Measurements from ENCODE around the gene RSAD1. TPM values are rescaled to one million over a fixed set of nuclear protein-coding genes. Genes with fewer than 3 reads are reported as not detected.
"Not testable (repeated sequence)": the region's sequence is repeated elsewhere in the genome, so short reads cannot be mapped to it uniquely, and the experiment has no call there.

The RSAD1 gene
- total and polyA plus RNA-seq, 10 of the 15 experiments (the other 5 are each of a cell fraction or from before 2014, with no cell fraction given): 2.5 to 28.1 (median 22.6) TPM

DNA sequence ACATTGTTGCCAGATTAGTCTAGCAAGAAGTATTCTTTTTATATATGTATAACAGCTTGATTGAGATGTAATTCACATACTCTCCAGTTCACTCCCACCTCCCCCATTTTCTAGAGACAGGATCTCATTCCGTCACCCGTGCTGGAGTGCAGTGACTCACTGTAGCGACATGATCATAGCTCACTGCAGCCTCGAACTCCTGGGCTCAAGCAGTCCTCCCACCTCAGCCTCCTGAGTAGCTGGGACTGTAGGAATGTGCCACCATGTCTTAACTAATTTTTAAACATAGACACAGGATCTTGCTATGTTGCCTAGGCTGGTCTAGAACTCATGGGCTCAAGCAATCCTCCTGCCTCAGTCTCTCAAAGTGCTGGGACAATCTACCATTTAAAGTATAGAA, 3.3 kb upstream of the RSAD1 start:
- no peak for FAIRE-seq
- Histone ChIP-seq H3K9ac (ENCODE audit: control insufficient read depth, insufficient read depth, low read length) (no peak overlapping the region), H2AFZ (ENCODE audit: control insufficient read depth, low read depth, low read length) (no peak overlapping the region), H3K79me2 (ENCODE audit: control insufficient read depth, insufficient read depth, low read length) (no peaks in the 10 kb centered on the region), H3K36me3 (ENCODE audit: control insufficient read depth in 2 of 2, insufficient read depth in 2 of 2, low read length in 1 of 2) (no peaks in the 10 kb centered on the region), H3K27me3 (replicated peaks in 1 of 2; ENCODE audit: control insufficient read depth in 2 of 2, insufficient read depth in 2 of 2, low read length in 1 of 2) (no peaks in the 10 kb centered on the region), H3K4me2 (ENCODE audit: control insufficient read depth, insufficient read depth) (no peak overlapping the region), H4K20me1 (ENCODE audit: control insufficient read depth, insufficient read depth) (no peaks in the 10 kb centered on the region), H3K4me1 (ENCODE audit: control insufficient read depth, insufficient read depth, low read length) (no peaks in the 10 kb centered on the region), H3K9me3 (replicated peaks; ENCODE audit: control insufficient read depth, insufficient read depth, low read length) (no peaks in the 10 kb centered on the region), H3K27ac (ENCODE audit: control insufficient read depth, insufficient read depth) (no peak overlapping the region), H3K4me3 (no peak overlapping the region)
- ATAC-seq: no peak
- TF ChIP-seq SREBF1 (IDR thresholded peaks at IDR 0.05; ENCODE audit: low read length) (no peak), ASH2L (IDR thresholded peaks at IDR 0.05; ENCODE audit: borderline replicate concordance, low read depth) (no peak), WRNIP1 (IDR thresholded peaks at IDR 0.05; ENCODE audit: borderline replicate concordance, low read depth, low read length) (no peak), STAT1 (conservative IDR thresholded peaks at IDR 0.05) (no peak), POLR2A (IDR thresholded peaks at IDR 0.05; ENCODE audit: low read depth, low read length) (no peak), ATF2 (IDR thresholded peaks at IDR 0.05; ENCODE audit: low read length) (no peak)
- ChIA-PET RAD21 (ENCODE audit: unreplicated experiment) (no interaction called here), CTCF (interaction anchor here (0.7 to 2.1 kb wide), 3 partner anchors 54 to 114 kb away, joined by 3 to 8 read pairs (median 4); no protein-coding TSS in a partner anchor), POLR2A (no interaction called here), SMC1A (ENCODE audit: uncharacterized antibody, unreplicated experiment) (interaction anchor here (1.1 kb wide), 1 partner anchor 113 kb away, joined by 4 read pairs; no protein-coding TSS in a partner anchor)
- no peak for DNase-seq (ENCODE audit: low read depth, low spot score)
- BruUV-seq (replicated peaks): no TSS peak
- whole genome bisulfite sequencing (ENCODE audit: insufficient coverage, insufficient replicate concordance, low lambda C conversion rate, missing lambda C conversion rate): 70% methylated on average over 4 of the region's 4 CpGs
- in situ Hi-C loops (cut with MboI): no loop called here
- intact Hi-C loops (cut with micrococcal nuclease; ENCODE audit: unreplicated experiment): loop anchor here (5.0 kb wide), 1 partner anchor 128 kb away; the partner anchor contains the start of gene XYLT2

DNA sequence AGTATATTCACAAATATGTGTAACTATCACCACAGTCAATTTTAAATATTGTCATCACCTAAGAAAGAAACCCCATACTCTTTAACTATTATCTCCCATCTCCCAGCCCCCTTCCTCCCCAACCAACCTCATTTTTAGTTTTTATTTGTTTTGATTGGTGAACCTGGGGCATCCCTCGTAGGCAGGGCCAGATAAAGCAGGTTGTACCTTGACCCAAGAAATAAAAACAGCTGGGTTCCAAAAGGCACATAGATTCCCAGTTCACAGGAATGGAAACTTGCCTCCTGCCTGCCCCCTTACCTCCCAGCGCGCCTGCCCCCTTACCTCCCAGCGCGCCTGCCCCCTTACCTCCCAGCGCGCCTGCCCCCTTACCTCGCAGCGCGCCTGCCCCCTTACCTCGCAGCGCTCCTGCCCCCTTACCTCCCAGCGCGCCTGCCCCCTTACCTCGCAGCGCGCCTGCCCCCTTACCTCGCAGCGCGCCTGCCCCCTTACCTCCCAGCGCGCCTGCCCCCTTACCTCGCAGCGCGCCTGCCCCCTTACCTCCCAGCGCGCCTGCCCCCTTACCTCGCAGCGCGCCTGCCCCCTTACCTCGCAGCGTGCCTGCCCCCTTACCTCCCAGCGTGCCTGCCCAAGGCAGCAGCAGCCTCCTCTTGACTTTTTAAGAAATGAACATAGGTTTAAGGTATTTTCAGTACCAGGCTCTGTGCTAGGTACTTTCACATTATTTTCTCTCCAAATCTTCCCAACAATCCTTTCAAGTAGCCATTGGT, 2.7 kb upstream of the RSAD1 start:
- RAD21 ChIA-PET (ENCODE audit: unreplicated experiment); H3K4me1 ChIP-seq (ENCODE audit: control insufficient read depth, insufficient read depth, low read length); H3K9ac ChIP-seq (ENCODE audit: control insufficient read depth, insufficient read depth, low read length); FAIRE-seq; H3K4me3 ChIP-seq; in situ Hi-C loops (cut with MboI); H3K79me2 ChIP-seq (ENCODE audit: control insufficient read depth, insufficient read depth, low read length); H2AFZ ChIP-seq (ENCODE audit: control insufficient read depth, low read depth, low read length); H4K20me1 ChIP-seq (ENCODE audit: control insufficient read depth, insufficient read depth); H3K27me3 ChIP-seq (replicated peaks in 1 of 2; ENCODE audit: control insufficient read depth in 2 of 2, insufficient read depth in 2 of 2, low read length in 1 of 2); H3K9me3 ChIP-seq (replicated peaks; ENCODE audit: control insufficient read depth, insufficient read depth, low read length); H3K4me2 ChIP-seq (ENCODE audit: control insufficient read depth, insufficient read depth); H3K36me3 ChIP-seq (ENCODE audit: control insufficient read depth in 2 of 2, insufficient read depth in 2 of 2, low read length in 1 of 2); DNase-seq (ENCODE audit: low read depth, low spot score); H3K27ac ChIP-seq (ENCODE audit: control insufficient read depth, insufficient read depth); BruUV-seq (replicated peaks); ATAC-seq: not testable (repeated sequence)
- intact Hi-C loops (cut with micrococcal nuclease; ENCODE audit: unreplicated experiment): loop anchor here (5.0 kb wide), 1 partner anchor 129 kb away; the partner anchor contains the start of gene XYLT2
- CTCF ChIA-PET: interaction anchor here (0.8 to 2.1 kb wide), 4 partner anchors 54 to 114 kb away, joined by 3 to 8 read pairs (median 4); partner anchors contain the start of gene LRRC59
- POLR2A ChIA-PET: interaction anchor here (0.6 kb wide), 1 partner anchor 186 kb away, joined by 3 read pairs; no protein-coding TSS in a partner anchor
- SMC1A ChIA-PET (ENCODE audit: uncharacterized antibody, unreplicated experiment): interaction anchor here (1.1 to 1.3 kb wide), 2 partner anchors 79 to 114 kb away, joined by 4 read pairs; partner anchors contain the start of gene LRRC59
- 93% methylated on average over 15 of the region's 33 CpGs for WGBS (ENCODE audit: insufficient coverage, insufficient replicate concordance, low lambda C conversion rate, missing lambda C conversion rate)

Measured in GM12878 (cell line).